ENCODE measurements around the gene PERM1.
"Not testable (repeated sequence)": the region's sequence is repeated elsewhere in the genome, so short reads cannot be mapped to it uniquely, and the experiment has no call there.

DNA sequence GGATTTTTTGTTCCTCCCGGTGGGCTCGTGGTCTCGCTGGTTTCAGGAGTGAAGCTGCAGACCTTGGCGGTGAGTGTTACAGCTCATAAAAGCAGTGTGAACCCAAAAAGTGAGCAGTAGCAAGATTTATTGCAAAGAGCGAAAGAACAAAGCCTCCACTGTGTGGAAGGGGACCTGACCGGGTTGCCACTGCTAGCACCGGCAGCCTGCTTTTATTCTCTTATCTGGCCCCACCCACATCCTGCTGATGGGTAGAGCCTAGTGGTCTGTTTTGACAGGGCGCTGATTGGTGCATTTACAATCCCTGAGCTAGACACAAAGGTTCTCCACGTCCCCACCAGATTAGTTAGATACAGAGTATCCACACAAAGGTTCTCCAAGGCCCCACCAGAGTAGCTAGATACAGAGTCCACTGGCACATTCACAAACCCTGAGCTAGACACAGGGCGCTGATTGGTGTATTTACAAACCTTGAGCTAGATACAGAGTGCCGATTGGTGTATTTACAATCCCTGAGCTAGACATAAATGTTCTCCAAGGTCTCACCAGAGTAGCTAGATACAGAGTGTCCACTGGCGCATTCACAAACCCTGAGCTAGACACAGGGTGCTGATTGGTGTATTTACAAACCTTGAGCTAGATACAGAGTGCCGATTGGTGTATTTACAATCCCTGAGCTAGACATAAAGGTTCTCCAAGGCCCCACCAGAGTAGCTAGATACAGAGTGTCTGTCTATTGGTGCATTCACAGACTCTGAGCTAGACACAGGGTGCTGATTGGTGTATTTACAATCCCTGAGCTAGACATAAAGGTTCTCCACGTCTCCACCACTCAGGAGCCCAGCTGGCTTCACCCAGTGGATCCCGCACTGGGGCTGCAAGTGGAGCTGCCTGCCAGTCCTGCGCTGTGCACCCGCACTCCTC, 35.8 kb upstream of the PERM1 start:
- TF ChIP-seq, protein P1, sequence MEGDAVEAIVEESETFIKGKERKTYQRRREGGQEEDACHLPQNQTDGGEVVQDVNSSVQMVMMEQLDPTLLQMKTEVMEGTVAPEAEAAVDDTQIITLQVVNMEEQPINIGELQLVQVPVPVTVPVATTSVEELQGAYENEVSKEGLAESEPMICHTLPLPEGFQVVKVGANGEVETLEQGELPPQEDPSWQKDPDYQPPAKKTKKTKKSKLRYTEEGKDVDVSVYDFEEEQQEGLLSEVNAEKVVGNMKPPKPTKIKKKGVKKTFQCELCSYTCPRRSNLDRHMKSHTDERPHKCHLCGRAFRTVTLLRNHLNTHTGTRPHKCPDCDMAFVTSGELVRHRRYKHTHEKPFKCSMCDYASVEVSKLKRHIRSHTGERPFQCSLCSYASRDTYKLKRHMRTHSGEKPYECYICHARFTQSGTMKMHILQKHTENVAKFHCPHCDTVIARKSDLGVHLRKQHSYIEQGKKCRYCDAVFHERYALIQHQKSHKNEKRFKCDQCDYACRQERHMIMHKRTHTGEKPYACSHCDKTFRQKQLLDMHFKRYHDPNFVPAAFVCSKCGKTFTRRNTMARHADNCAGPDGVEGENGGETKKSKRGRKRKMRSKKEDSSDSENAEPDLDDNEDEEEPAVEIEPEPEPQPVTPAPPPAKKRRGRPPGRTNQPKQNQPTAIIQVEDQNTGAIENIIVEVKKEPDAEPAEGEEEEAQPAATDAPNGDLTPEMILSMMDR (conservative IDR thresholded peaks at IDR 0.05), result not testable (repeated sequence)
- TF ChIP-seq EZH2 (IDR thresholded peaks at IDR 0.05; ENCODE audit: low read depth), result not testable (repeated sequence)
